HG02973 (cell line): ENCODE data around the gene OSBPL5.

Experiments
- ATAC-seq: cut with Tn5 transposase; IDR thresholded peaks from one replicate; pipeline ENCODE4 v1.9.1; 2021; ENCODE audit warnings: moderate library complexity; ENCODE audit not compliant: unreplicated experiment

Gene OSBPL5

DNA sequence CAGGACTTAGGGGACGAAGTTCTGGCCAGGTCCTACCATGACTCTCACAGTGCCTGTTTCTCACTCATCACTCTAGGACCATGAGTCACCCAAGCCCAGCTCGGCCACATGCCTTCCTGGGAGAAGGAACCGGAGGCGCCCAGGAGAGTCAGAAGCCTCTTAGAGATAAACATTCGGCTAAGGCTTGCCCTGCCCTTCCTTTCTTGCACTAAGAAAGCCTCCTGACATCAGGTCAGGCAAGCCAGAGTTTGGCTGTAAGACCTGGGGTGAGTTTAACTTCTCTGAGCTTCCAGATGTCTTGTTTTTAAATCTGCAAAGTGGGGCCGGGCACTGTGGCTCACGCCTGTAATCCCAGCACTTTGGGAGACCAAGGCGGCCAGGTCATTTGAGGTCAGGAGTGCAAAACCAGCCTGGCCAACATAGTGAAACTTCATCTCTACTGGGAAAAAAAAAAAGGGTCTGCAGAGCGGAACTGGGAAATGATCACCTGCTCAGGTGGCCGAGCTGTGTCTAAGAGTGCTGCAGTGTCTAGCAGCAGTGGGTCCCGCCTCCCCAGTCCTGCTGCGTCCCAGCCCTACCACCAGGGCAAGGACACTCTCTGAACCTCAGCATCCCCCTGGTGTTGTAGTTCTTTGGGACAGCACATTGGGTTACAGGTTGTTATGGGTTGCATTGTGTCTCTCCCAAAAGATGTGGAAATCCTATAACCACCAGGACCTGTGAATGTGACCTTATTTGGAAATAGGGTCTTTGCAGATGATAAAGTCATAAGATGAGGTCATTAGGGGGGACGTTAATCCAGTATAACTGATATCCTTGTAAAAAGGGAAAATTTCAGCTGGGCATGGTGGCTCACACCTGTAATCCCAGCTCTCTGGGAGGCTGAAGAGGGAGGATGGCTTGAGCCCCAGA is 106.1 kb downstream of the OSBPL5 start:
- no peak for ATAC-seq

DNA sequence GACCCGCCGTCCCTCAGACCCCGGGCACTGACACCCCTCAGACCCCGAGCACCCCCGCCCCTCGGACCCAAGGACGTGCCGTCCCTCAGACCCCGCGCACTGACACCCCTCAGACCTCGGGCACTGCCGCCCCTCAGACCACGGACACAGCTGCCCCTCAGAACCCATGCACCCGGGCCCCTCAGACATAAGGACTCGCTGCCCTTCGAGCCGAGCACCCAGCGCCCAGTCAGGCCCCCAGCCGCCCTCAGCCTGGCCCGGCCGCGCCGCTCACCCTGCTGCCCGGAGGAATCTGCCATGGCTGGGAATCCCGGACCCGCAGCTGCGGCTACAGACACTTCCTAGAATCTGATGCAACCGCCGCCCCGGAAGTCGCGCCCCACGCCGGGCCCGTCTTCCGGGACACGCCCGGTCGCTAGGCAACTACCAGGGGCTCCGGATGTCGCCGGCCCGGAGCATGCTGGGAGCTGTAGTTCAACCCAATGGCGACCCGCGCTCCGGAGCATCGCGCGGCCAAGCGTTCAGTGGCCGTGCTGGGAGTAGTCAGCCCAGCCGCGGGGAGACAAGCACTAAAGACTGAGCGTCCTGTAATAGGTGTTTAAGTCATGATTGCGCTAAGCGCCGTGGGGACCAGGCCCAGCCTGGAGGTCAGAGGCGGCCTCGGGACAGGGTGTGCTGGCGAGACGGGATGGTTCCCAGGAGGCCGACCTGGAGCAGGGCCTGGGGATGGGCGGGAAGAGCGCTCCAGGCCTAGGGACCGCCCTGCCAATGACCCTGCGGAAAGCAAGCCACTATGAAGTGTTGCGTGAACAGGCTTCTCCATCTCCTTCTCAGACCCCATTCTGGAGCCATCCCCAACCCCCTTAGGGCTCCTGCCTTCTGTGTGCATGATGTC is 107.8 kb downstream of the OSBPL5 start, which contains the start of gene CARS1:
Gene CARS1 (minus strand): TSS at position 355 of the 895 bp plus-strand sequence. CDS start 56 bp downstream, at position 299.
- ATAC-seq: peak; percentile 95

DNA sequence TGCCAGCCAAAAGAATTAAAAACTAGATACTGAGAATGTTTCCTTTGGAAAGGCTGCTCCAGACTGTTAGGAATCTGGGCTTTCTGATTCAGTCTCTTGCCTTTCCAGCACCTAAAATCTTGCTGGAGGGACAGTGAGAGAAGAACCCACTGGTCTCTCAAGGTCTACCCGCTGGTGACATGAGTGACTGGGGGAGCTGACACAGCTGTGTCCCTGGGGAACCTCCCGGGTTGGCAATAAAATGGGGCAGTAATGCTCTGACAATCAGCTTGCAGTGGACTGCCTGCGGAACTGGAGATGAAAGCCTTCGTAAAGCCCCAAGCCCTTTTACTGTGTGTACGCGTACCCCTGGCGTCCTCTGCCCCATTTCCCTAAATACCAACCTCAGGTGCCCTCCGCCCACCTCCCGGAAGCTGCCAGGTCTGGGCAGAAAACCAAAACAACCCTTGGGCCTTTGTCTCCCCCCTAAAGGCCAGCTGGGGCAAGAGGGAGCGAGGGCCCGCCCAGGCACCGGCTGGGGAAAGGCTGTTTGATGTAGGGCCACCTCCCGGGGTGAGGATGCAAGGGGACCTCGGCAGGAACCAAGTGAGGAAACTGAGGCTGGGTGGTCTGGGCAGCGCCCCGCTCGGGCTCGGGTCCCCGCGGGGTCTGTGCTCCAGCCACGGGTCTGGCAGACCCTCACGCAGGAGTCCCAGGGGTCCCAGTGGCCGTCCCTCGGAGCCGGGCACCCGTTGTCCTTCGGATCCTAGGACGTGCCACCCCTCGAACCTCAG is 108.6 kb downstream of the OSBPL5 start:
- peak; percentile 11 for ATAC-seq

DNA sequence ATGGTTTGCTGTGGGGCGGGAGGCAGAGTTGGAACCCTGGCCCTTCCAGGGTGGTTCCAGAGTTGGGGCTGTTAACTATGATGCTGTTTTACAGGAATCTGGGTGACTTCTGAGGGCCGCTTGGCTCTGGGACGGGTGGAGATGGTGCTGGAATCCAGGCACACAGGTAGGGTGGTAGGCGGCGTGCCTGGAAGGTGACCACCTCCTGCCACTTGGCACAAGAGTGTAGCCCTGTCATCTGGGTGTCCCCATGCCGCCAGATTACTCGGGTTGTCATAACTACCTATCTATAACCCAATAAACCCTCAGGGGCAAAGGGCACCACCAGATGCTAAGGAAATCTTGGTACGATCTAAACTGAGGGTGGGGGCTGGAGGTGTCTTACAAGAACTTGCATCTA is 109.2 kb downstream of the OSBPL5 start:
- no peak for ATAC-seq

DNA sequence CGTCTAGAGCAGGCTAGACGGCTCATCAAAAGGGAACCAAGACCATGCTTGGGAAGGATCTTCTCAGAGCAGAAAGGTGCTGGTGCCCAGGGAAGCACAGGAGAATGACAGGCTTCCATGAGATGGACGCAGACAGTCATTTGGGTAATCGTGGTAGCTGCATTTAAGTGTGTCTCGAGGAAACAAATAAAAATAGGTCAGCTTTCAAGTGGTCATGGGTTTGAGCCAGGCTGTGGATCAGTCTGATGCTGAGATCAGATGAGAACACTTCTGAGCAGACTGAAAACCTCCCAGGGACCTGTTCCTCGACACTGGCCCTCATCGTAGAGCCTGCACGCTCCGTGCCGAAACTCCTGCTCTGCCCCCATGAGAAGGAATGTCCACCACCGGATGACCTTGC is 112.5 kb downstream of the OSBPL5 start:
- ATAC-seq: no peak

DNA sequence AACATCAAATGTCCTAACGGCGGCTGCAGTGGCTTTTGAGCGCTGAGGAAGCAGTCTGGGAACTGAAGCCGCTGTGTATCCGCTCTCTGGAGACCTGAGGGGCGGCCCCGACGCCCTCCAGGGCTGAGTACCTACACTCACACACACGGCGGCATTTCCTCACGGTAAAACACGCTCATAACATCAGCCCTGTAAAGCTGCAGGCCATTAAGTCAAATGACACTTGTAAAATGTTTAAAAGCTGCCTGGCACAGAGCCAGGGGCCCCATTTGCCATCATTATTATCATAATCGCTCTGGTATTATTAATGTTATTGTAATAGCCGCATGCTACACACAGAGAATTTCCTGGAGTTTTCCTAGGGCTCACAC is 113.0 kb downstream of the OSBPL5 start:
- no peak for ATAC-seq

DNA sequence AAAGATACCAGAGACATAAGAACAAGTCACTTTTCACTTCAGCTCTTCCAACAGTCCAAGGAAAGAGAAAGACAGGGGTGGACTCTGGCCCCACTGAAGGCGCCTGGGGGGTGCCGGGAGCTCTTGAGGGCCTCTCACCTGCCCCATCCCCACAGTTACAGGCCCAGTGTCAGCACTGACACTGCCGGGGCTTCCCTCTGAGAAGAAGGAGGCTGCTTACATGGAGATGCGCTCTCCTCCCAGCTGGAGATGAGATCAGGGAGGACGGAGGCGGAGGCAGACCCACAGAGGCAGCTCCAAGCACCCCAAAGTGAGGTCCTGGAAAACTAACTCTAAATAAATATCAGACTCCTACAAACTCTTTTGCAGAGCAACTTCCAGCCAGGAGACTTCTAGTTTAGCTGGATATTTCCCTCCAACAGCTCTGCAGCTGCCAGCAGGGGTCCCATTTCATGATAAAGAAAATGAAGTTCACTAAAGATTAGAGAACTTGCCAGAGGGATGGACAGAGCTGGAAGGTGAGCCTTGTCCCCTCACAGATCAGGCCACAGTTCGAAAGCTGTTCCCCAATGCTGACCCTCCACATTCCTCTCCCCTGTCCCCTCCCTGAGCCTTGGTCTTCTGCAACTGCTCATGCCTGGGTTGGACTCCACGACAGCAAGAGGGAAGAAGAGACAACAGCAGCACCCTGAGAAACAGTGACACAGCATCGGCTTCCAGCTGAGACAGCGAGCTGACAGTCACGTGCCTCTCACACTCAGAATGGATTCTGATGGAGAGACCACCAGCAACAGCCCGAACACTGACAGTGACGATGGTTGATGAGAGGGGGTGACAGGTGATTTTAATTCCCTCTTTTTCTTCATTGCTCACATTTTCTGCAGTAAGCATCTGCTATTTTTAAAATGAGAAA is 113.7 kb downstream of the OSBPL5 start:
- ATAC-seq: no peak

DNA sequence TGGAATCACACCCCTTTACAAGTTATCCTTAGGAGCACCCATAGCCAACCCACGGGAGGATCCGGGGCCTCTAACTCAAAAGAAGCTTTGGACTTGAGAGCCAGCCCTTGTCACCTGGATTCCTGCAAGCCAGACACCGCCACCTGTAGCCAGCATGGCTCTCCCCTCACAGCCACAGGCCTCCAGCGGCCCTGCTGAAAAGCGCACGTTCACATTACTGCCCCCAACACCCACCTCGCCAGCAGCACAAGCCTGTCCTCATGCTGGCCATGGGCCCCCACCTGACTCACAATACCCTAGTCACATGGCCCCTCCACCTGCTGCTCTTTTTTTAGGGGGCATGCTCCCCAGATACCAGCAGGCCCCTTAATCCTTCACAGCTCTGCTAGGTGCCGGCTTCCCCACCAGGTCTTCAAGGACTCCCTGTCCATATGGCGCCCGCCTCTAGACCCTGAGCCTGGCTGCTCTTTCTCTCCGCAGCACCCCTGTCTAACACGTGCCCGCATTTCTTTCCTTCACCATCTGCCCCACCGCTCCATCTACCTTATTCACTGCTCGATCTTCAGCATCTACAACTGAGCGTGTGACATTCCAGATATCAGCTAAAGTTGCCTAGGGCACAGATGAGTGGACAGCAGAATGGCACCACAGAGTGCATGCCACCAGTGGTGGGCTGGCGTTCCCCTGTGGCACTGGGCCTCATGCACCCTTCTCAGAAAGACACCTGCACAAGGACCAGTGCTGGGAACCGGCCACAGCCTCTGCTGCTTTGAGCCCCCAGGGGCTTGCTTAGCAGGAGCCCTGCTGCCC is 114.5 kb downstream of the OSBPL5 start:
- no peak for ATAC-seq

DNA sequence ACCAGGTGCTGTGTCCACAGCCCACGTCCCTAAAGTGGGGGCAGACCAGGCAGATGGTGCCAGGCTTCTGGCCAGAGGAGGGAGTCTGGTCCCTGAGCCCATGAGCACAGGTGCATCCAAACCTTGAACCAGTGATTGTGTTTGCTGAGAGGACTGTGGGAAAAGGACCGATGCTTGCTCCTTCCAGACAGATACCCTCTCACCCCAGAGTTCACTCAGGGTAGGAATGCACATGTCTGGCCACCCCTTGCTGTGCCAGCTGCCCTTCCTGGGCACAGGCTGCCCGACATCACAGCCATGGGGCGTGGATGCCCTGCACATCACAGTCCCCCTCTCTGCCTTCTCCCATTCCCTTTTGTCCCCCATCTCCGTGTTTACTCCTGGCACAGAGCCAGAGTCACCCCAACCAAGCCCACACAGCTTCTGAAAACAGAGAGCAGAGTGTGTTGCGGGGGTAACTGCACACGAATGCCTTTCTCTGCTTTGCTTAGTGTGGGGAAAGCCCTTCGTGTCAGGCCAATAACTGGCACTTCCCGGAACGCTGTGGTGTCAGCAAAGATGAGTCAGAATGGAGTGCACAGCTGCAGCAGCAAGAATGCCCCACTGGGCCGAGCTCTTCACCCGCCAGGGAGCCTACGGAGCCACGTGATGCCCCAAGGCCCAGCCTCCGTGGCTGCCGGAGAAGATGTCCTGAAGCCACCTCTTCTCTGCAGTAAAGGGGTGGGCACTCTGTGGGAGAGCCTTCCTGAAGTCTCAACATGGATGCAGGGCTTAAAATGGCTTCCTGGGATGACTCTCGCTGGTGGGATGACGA is 115.5 kb downstream of the OSBPL5 start:
- ATAC-seq: peak; percentile 87

DNA sequence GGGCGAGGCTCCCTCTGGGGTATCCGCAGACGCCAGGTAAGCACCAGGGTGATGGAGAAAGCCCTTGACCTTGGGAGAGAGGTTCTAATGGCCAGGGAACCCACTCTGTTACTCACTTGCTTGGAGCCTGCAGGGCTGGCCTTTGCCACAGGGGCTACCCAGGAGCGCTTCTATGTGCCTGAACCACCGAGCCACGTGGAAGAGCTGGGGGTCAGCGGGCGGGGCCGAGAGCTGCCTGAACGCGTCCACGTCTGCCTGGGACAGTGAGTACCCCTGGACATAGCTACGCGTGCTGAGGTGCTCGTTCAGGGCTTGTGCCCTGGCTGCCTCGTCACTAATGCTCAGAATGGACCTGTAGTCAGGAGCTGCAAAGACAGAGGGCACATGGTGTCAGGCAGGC is 117.5 kb downstream of the OSBPL5 start:
- ATAC-seq: no peak

DNA sequence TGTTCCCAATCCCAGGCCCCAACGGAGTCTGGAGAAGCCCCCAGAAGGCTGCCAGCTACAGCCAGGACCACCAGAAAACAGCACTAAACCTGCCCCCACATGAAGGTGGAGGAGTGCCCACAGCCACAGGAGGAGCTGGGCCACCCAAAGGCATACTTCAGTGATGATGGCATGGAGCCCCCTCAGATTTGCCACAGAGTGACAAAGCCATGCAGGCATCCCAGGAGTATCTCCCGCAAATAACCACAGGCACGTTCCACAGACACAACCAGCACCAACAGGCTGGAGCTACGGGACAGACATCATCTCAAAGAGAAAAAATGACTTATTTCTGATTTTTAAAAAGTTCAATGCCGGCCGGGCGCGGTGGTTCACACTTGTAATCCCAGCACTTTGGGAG is 118.5 kb downstream of the OSBPL5 start:
- ATAC-seq: no peak

DNA sequence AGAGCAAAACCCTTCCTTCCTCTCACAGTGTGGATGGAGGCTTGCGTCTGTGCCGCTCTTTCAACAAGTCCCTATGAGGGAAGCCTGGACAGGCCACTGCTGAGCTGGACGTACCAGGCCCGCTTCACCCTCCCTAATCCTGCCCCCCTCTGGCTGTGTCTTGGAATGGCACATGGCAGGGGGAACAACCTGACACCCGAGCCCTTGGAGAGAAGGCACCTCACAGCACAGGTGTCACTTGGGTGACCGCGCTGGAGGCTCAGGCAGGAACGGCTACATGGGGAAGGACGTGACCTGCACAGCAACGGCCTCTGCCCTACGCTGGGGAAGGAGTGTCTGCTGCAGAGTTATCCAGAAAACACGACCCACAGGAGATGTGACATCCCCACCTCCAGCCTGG is 118.9 kb downstream of the OSBPL5 start:
- no peak for ATAC-seq

DNA sequence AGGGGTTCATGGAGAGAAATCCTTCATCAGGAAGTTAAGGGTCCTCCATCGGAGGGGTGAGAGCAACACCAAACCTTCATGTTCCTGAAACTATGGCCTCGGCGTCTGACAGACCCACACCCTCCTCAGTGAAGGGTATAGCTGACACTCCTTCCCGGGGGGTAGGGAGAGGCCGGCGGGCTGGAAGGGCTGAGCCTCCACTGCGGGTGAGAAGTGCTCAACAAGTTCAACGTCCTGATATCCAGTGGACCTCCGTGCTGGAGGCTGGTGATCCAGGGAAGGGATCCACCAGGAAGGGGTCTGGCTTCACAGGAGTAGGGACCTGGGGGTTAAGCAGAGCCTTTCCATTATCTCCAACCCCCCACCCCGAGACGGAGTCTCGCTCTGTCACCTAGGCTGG is 120.2 kb downstream of the OSBPL5 start:
- no peak for ATAC-seq

DNA sequence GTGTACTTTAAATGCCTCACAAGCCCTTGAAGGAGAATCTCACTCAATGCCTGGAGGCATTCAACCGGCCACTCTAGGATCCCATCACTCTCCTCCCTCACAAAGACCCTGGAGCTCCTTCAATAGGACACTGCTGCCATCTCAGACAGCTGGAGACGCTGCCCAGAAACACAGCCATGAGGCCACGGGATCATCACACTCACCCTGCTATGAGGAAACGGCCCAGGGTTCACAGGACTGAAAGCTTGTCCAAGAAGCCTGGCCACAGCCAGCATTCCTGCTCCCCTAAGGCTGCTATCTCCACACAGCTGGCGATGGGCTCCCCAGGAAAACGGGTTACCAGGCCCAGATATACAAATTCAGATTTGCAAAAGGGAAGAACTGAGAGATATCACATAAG is 121.1 kb downstream of the OSBPL5 start:
- no peak for ATAC-seq

DNA sequence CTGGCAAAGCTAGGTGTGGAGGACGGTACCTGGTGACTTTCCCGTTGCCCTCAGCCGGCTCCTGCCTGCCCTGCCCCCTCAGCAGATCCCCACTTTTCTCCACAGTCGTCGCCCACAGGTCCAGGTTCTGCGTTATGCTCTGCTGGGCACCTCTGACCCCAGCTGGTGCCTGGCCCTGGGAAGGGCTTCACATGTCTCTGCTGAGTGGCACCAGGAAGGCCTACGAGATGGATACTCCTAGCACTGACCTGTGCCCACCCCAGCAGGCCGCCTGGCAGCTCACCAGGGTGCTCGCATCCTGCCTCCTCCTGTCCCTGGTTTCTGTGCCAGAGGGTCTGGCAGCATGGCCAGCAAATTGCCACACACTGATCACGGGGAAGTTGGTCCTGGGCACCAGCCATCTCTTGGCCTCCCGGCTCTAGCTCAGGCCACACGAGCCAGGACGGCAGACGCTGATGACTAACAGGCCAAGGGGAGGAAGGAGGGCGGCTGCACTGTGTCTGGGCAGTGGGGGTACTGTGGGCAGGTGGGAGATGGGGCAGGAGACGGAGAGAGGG is 121.7 kb downstream of the OSBPL5 start:
- no peak for ATAC-seq

DNA sequence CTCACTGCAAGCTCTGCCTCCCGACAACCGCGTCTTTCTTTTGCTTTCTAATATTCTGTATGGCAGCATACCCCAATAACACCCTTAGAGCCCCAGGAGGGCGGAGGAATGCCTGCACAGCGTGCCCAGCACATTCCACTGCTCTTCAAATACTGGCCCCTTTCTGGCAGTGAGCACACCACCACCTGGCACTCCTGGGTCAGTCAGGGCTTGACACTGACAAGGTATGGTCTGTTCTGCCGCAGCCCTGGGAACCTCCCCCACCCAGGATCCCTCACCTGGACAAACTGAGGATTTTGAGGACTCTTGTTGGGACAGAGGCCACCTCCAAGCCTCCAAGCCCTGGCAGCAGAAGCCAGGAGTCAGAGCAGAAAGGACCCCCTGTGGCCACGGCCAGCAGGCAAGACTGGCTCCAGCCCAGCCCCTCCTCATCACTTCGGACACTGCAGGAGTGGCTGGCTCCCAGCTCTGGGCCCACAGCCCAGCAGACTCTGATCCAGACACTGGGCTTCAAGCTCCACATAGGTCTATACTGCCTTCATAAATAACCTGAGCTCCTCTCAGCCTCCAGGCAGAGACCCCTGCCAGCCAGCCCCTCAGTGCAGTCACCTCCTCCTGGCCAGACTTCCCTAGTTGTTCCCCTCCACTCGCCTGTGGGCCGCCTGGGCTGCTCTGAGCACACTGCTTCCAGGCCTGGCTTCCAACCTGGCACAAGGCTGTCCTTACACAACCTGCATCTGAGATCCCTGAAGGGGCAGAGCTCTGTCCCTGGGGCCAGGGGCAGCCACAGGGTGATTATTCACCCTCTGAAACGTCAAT is 122.4 kb downstream of the OSBPL5 start:
- ATAC-seq: no peak
